HG02642 (cell line): ENCODE data around the gene HIRIP3.
"Not testable (repeated sequence)": the region's sequence is repeated elsewhere in the genome, so short reads cannot be mapped to it uniquely, and the experiment has no call there.

Experiments used
- ATAC-seq: cut with Tn5 transposase; IDR thresholded peaks from one replicate; pipeline ENCODE4 v1.9.1; 2021; ENCODE audit warnings: mild to moderate bottlenecking; ENCODE audit not compliant: unreplicated experiment, poor library complexity

The HIRIP3 gene, protein sequence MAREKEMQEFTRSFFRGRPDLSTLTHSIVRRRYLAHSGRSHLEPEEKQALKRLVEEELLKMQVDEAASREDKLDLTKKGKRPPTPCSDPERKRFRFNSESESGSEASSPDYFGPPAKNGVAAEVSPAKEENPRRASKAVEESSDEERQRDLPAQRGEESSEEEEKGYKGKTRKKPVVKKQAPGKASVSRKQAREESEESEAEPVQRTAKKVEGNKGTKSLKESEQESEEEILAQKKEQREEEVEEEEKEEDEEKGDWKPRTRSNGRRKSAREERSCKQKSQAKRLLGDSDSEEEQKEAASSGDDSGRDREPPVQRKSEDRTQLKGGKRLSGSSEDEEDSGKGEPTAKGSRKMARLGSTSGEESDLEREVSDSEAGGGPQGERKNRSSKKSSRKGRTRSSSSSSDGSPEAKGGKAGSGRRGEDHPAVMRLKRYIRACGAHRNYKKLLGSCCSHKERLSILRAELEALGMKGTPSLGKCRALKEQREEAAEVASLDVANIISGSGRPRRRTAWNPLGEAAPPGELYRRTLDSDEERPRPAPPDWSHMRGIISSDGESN

DNA sequence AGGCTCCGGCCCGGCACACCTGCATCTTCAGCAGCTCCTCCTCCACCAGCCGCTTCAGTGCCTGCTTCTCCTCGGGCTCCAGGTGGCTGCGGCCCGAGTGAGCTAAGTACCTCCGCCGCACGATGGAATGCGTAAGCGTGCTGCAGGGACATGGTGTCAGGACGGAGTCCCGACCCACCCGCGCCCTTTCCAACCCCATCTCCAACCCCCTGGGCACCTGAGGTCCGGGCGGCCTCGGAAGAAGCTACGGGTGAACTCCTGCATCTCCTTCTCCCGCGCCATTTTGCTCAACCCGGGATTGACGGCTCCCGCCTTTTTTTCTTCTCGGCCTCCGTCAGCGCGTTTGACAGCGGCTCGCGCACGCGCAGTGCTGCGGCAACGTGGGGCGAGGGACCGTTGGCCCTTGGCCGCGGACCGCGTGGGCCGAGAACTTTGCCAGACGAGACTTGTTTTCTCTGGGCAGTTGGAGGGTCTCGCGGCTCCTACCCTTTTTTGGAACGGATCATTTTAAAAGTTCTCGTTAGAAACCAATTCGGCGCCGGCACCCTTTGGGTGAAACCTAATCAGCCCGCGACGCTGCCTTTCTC, at the start of gene HIRIP3:
TSS of gene HIRIP3 (minus strand) at position 294 of the 587 bp plus-strand sequence. CDS start at position 282, 12 bp downstream.
- ATAC-seq: peak; percentile 64

DNA sequence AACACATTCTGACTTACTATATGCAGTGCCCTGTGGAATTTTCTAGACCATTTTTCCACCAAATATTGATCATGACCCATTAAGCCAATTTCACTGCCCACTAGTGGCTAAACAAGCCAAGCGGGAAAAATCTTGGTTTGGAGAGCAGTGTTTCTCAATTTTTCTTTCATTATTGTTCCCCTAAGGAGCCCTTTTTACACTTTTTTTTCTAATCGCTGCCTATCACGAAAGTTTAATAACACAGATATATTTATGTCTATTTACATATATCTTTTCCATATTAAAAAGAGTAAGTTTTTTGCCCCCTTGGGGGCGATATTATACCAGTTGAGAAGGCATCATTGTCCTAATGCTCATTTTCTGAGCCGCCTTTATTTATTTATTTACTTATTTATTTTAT, 46.4 kb upstream of the HIRIP3 start:
- ATAC-seq: no peak

- ATAC-seq: not testable (repeated sequence)
Measured at GRCh38 chr16:30040690-30041089, 45.3 kb upstream of the HIRIP3 start.

- no peak for ATAC-seq
Measured at GRCh38 chr16:30040221-30040620, 44.8 kb upstream of the HIRIP3 start.

GRCh38 chr16:30033270-30033669, 37.9 kb upstream of the HIRIP3 start:
- no peak for ATAC-seq

- no peak for ATAC-seq
Measured at GRCh38 chr16:30032083-30032819, 36.8 kb upstream of the HIRIP3 start.

DNA sequence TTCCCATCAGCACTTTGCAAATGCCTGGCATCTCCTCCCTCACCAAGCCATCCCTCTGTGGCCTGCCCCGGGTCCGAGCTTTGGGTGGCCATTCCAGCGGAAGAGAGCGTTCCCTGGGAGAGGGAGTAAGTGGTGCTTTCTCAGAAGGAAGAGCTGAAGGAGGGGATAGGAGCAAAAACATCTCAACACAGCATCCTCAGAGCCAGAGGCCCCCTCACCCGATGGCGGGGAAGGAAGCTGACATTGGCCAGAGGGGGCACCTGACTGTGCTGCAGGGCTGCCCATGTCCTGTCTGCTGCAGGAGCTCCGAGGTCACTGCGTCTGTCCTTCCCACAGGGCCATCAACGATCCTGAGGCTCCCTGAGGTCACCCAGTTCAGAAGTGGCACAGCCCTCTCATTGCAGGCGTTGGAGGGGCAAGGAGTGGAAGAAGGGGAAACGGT, 36.1 kb upstream of the HIRIP3 start:
- no peak for ATAC-seq

- no peak for ATAC-seq
Measured at GRCh38 chr16:30030841-30031413, 35.5 kb upstream of the HIRIP3 start, which contains the start of gene TLCD3B. TSS of gene TLCD3B (minus strand) at chr16:30031271. CDS start at chr16:30030527, 744 bp downstream.

DNA sequence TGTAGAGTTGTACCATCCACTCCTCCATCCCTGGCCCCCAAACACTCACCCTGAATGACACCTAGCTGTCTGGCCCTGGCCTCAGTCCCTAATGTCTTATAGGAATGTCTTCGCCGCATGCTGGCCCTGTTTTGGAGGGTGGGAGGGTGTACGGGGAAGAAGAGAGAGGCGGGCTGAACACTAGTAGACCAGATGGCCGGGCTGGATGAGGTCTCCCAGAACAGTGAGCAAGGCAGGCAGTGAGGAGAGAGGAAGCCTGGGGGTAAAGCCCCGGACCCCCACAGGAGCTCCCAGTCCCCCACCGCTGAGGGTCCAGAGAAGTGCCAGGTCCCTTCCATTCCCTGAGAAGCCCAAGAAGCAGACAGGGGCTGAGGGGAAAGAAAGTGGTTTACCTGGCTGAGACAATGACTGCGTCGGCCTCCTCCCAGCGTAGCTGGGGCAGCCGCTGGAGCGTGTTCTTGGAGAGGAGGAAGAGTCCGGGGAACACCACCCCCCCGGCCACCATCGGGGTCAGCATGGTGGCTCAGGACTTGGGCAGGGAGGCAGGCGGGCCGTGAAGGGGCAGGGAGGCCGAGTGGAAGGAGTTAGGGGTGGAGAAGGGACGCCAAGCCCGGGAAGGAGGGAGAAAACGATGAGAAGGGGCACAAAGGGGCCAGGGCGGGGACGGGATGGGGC, 34.7 kb upstream of the HIRIP3 start:
- no peak for ATAC-seq

- no peak for ATAC-seq
Measured at GRCh38 chr16:30028438-30029076, 33.1 kb upstream of the HIRIP3 start.

GRCh38 chr16:30027588-30028437, 32.4 kb upstream of the HIRIP3 start:
- no peak for ATAC-seq

GRCh38 chr16:30026449-30026848, 31.0 kb upstream of the HIRIP3 start:
- no peak for ATAC-seq

DNA sequence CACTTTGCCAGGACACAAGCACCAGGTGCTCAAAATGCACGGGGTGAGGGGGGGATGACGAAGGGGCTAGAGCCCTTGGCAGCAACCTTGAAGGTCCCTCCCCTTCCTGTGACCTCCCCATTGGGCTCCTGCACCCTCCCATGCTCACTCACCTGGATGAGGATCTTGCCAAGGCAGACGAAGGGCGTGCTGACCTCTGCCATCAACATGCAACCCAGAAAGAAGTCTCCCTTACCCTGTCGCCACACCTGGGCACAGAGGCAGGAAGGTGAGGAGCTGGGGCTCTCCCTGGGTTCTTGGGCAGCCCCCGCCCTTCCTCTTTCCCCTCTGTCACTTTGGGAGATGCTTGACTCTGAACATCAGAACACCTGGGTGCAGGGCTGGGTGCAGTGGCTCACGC, 30.2 kb upstream of the HIRIP3 start:
- ATAC-seq: no peak

GRCh38 chr16:30025156-30025555, 29.7 kb upstream of the HIRIP3 start:
- ATAC-seq: no peak

GRCh38 chr16:30024451-30024850, 29.0 kb upstream of the HIRIP3 start:
- no peak for ATAC-seq

GRCh38 chr16:30023586-30023985, 28.2 kb upstream of the HIRIP3 start:
- no peak for ATAC-seq

- ATAC-seq: no peak
Measured at GRCh38 chr16:30022887-30023286, 27.5 kb upstream of the HIRIP3 start, which contains the start of gene C16orf92. TSS of gene C16orf92 (plus strand) at chr16:30023198. CDS start at chr16:30023341, 143 bp downstream.

GRCh38 chr16:30018731-30019158, 23.3 kb upstream of the HIRIP3 start:
- no peak for ATAC-seq
